Spleen (tissue), 11 donors: ENCODE results near the gene ATXN1. TPM values are rescaled to one million over a fixed set of nuclear protein-coding genes. Genes with fewer than 3 reads are reported as not detected.
A peak's percentile ranks its signal among the peaks of the same experiment; 100 is the strongest.

Experiments used
- DNase-seq: peaks from one replicate; pipeline ENCODE4 v3.0.0-alpha.2; 2020
- H3K27ac ChIP-seq, 8 donors: fragments of 200-600 bp; sonication (generic) in 7 of 8; 1 replicate in 4 of 8; 2 replicates in 4 of 8; pipeline versions ENCODE4 v1.5.0 to v1.8.0; 2016 to 2021; ENCODE audit warnings: inconsistent platforms in 4 of 8, mild to moderate bottlenecking in 4 of 8, moderate library complexity in 1 of 8
- H3K27me3 ChIP-seq, 7 donors: fragments of 200-600 bp; sonication (generic) in 6 of 7; replicated peaks in 1 of 7; 1 replicate in 4 of 7; 2 replicates in 3 of 7; pipeline versions ENCODE4 v1.5.0 to v1.8.0; 2016 to 2021; ENCODE audit warnings: inconsistent platforms in 3 of 7, mild to moderate bottlenecking in 1 of 7
- H3K36me3 ChIP-seq, 6 donors: fragments of 200-600 bp; sonication (generic) in 5 of 6; 1 replicate in 4 of 6; 2 replicates in 2 of 6; pipeline versions ENCODE4 v1.5.0 to v1.8.0; 2016 to 2021; ENCODE audit warnings: inconsistent platforms in 2 of 6
- H3K4me1 ChIP-seq, 6 donors: fragments of 200-600 bp; sonication (generic) in 5 of 6; 1 replicate in 3 of 6; 2 replicates in 3 of 6; pipeline versions ENCODE4 v1.5.0 to v1.8.0; 2016 to 2021; ENCODE audit warnings: inconsistent platforms in 3 of 6
- H3K4me3 ChIP-seq, 8 donors: fragments of 200-600 bp; sonication (generic) in 7 of 8; 1 replicate in 4 of 8; 2 replicates in 4 of 8; pipeline versions ENCODE4 v1.5.0 to v1.8.0; 2016 to 2021; ENCODE audit warnings: inconsistent platforms in 4 of 8, mild to moderate bottlenecking in 4 of 8, moderate library complexity in 2 of 8
- H3K9me3 ChIP-seq, 8 donors: fragments of 200-600 bp; sonication (generic) in 7 of 8; 1 replicate in 4 of 8; 2 replicates in 4 of 8; pipeline versions ENCODE4 v1.5.0 to v1.8.0; 2016 to 2021; ENCODE audit warnings: inconsistent platforms in 4 of 8
- POLR2A ChIP-seq, 3 donors: fragments of 450-650 bp; IDR thresholded peaks; one replicate each; pipeline ENCODE4 v1.5.1; 2017; ENCODE audit warnings: antibody characterized with exemption in 3 of 3, mild to moderate bottlenecking in 1 of 3
- POLR2AphosphoS5 ChIP-seq, 3 donors: sonication (generic); formaldehyde crosslinking; IDR thresholded peaks; one replicate each; pipeline ENCODE4 v1.5.1; 2017; ENCODE audit warnings: antibody characterized with exemption in 3 of 3
- WGBS, 5 donors: extraction: QIAGEN DNeasy Blood & Tissue Kit in 3 of 5; methylation state at CpG; one replicate each; pipeline versions ENCODE4 v1.1.5 to v1.1.7; 2013 to 2018; 5-methylcytosine and 5-hydroxymethylcytosine counted together
- intact Hi-C: fragments of 100-400 bp; cut with DNase I; formaldehyde crosslinking; loops from one replicate; pipeline ENCODE4 v1.15.0; 2023; ENCODE audit warnings: low total_unique reads
- polyA plus RNA-seq, 3 donors: library from polyadenylated mRNA; stranded (reverse); fragments of 200-250 nt; gene quantifications; one replicate each; pipeline ENCODE4 v1.2.1, GENCODE V29; 2013
- total RNA-seq, 7 donors: library from RNA; depleted of rRNA in 3 of 7; stranded (reverse); fragments of >200 nt in 3 of 7; fragmentation: NEBNext Ultra II Directional in 4 of 7; extraction: Animal tissue kit (Norgen Biotek cat#: 25700) in 4 of 7; gene quantifications; one replicate each; pipeline versions ENCODE4 v1.1.0 to v1.2.1, GENCODE V29; 2016 to 2021
- TF ChIP-seq, protein P1 (sequence below), 11 experiments: fragments of 200-600 bp in 7 of 11; fragments of 450-650 bp in 4 of 11; sonication (generic) in 4 of 11; IDR thresholded peaks in 8 of 11; conservative IDR thresholded peaks in 3 of 11; 1 replicate in 7 of 11; 2 replicates in 4 of 11; pipeline versions ENCODE4 v1.4.0 to v1.8.0; 2016 to 2021; ENCODE audit warnings: antibody characterized with exemption in 11 of 11, inconsistent platforms in 4 of 11, mild to moderate bottlenecking in 1 of 11
- donor health status: healthy with polysubstance abuse.
- donor health status: DM: no; HTN: no; CAD: no; lungs with moderate emphysema.
- donor health status: DM: no; HTN: no; CAD: no.
- donor health status: Bipolar disorder and iron deficiency.
- donor health status: healthy.
- donor health status: DM: no; HTN: no; CAD: no.
- donor health status: DM: yes; HTN: yes; CAD: no.

Gene ATXN1
- total and polyA plus RNA-seq, 10 donors: 3.5 to 123 (median 73.9) TPM

DNA sequence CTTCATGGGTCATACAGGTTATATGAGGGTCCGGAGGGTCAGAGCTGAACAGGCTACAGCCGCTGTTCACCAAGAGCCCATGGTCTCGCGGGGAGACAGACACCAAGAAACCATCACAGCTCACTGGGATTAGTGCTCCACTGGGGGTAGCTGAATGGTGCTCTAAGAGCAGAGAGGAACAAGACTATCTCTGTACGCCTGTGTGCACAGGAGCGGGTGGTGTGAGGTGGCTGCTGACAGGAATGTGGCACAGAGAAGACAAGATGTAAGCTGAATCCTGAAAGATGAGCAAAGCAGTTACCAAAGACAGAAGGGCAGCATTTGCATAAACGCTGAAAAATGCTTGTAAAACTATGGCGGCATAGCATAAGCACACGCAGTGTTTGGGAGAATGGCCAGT is 383.8 kb downstream of the ATXN1 start:
- Histone ChIP-seq H3K9me3 (no peaks in the 10 kb centered on the region), H3K36me3 (peaks cover 0 to 5% (median 0%) of the 10 kb centered on the region in 6 donors), H3K4me3 (no peak overlapping the region), H3K4me1 (peaks cover 0 to 24% (median 15%) of the 10 kb centered on the region in 6 donors), H3K27ac (peak overlapping the region in 1 of 8 donors; percentile 1), H3K27me3 (no peaks in the 10 kb centered on the region)
- TF ChIP-seq POLR2AphosphoS5 (IDR thresholded peaks at IDR 0.05) (no peak), POLR2A (IDR thresholded peaks at IDR 0.05) (no peak)
- TF ChIP-seq, protein P1, sequence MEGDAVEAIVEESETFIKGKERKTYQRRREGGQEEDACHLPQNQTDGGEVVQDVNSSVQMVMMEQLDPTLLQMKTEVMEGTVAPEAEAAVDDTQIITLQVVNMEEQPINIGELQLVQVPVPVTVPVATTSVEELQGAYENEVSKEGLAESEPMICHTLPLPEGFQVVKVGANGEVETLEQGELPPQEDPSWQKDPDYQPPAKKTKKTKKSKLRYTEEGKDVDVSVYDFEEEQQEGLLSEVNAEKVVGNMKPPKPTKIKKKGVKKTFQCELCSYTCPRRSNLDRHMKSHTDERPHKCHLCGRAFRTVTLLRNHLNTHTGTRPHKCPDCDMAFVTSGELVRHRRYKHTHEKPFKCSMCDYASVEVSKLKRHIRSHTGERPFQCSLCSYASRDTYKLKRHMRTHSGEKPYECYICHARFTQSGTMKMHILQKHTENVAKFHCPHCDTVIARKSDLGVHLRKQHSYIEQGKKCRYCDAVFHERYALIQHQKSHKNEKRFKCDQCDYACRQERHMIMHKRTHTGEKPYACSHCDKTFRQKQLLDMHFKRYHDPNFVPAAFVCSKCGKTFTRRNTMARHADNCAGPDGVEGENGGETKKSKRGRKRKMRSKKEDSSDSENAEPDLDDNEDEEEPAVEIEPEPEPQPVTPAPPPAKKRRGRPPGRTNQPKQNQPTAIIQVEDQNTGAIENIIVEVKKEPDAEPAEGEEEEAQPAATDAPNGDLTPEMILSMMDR (IDR thresholded peaks at IDR 0.05 in 8 of 11, conservative IDR thresholded peaks at IDR 0.05 in 3 of 11): no peak
- WGBS, 5 donors: 95 to 98% (median 97%) methylated on average over 9 of the region's 9 CpGs
- intact Hi-C loops: no loop called here
- no peak for DNase-seq

DNA sequence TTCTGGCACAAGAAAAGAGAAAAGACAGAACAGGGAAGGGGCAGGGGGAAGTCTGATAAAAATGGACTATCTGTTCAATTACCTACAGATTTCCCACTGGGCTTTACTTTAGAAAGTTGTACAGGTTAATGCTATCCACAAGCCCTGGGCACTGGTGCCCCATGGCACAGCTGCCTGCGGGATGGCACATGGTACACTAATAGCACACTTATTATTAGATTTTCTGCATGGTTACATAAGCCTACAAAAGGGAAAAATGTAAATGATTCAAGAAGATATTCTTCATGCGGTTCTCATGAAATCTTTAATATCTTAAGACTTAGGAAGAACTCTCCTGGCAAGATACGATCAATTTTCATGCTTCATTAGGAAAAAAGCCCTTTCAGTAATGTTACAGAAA is 385.4 kb downstream of the ATXN1 start:
- Histone ChIP-seq H3K27ac (peak overlapping the region in 3 of 8 donors; percentile 3 to 47 (median 36)), H3K4me3 (no peak overlapping the region), H3K27me3 (no peaks in the 10 kb centered on the region), H3K4me1 (peaks cover 0 to 40% (median 28%) of the 10 kb centered on the region in 6 donors), H3K9me3 (no peaks in the 10 kb centered on the region), H3K36me3 (no peaks in the 10 kb centered on the region)
- 85 to 92% (median 88%) methylated on average over 3 of the region's 3 CpGs for WGBS, 5 donors
- TF ChIP-seq POLR2A (IDR thresholded peaks at IDR 0.05): no peak
- TF ChIP-seq, protein P1 (IDR thresholded peaks at IDR 0.05 in 8 of 11, conservative IDR thresholded peaks at IDR 0.05 in 3 of 11): no peak
- DNase-seq: no peak
- intact Hi-C loops: no loop called here

- intact Hi-C loops: no loop called here
- 86 to 96% (median 91%) methylated on average over 1 of the region's 1 CpG for WGBS, 5 donors
- TF ChIP-seq, protein P1 (IDR thresholded peaks at IDR 0.05 in 8 of 11, conservative IDR thresholded peaks at IDR 0.05 in 3 of 11): no peak
- no peak for TF ChIP-seq POLR2AphosphoS5 (IDR thresholded peaks at IDR 0.05)
- TF ChIP-seq POLR2A (IDR thresholded peaks at IDR 0.05): no peak
These were observed 386.1 kb downstream of the ATXN1 start for GRCh38 chr6:16375206-16375605.

DNA sequence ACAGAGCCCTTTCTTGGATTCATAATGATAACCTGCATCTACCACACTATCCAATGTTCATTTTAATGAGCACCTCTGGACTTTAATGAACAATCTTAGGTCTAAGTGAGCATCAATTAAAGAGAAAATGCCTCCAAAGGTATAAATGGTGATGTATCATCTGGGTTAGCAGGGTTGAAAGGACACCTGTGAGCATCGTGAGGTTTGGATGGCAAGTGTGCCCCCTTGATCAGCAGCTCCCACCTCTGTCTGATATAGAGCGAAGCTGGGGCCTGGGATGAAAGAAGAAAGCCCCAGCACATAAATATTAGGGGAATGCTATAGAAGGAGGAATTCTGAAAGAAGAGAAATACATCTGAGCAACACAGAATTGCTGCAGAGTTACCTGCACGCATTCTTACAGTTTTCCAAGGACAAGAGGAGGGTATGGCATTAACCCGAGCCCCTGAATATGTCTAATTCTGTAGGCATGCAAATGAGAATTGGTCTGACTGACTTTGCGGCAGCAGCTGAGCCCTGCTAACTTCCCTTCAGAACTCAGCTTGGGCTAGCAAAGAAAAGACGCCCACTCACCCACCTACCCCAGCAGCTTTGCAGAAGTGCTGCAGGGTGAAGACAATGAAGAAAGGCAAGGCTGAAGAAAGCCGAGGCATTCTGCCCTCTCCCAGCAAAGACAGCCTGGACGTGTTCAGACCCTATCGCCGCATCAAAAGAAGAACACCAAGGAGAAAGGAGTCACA is 386.6 kb downstream of the ATXN1 start:
- no peaks in the 10 kb centered on the region for H3K27me3 ChIP-seq
- intact Hi-C loops: no loop called here
- DNase-seq: no peak

More at GRCh38 chr6:16375206-16375605, 386.1 kb downstream of the ATXN1 start:
- no peaks in the 10 kb centered on the region for H3K36me3 ChIP-seq
- DNase-seq: no peak
- no peak overlapping the region for H3K4me3 ChIP-seq
- peak overlapping the region in 3 of 8 donors; percentile 3 to 47 (median 29) for H3K27ac ChIP-seq
- no peaks in the 10 kb centered on the region for H3K27me3 ChIP-seq
- peaks cover 0 to 43% (median 28%) of the 10 kb centered on the region in 6 donors for H3K4me1 ChIP-seq
- no peaks in the 10 kb centered on the region for H3K9me3 ChIP-seq

More for the DNA sequence above, 386.6 kb downstream of the ATXN1 start:
- WGBS, 5 donors: 68 to 82% (median 80%) methylated on average over 10 of the region's 10 CpGs
- TF ChIP-seq POLR2AphosphoS5 (IDR thresholded peaks at IDR 0.05) (peak in 1 of 3 donors; percentile 39), POLR2A (IDR thresholded peaks at IDR 0.05) (no peak)
- Histone ChIP-seq H3K27ac (peak overlapping the region in 2 of 8 donors; percentile 29 to 47), H3K4me3 (no peak overlapping the region), H3K4me1 (peaks cover 0 to 43% (median 28%) of the 10 kb centered on the region in 6 donors), H3K36me3 (no peaks in the 10 kb centered on the region), H3K9me3 (no peaks in the 10 kb centered on the region)
